Measurements from ENCODE around the gene LIMS2.

DNA sequence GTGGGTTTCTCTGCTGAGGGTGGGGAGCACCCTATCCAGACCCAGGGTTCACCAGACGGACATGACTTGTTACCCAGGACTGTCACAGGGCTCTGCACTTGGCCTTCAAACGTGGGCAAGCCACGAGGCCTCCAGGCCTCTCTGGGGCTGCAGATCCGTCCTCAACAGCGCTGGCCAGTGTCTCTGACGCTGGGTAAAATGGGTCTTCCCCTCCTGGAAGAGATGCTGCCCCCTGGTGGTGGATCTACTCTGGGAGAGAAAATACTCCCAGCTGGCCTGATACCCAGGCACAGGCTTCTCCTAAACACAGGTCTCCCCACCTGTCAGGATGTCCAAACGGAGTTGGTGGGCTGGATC, 25.7 kb downstream of the LIMS2 start:
- TF ChIP-seq, protein P1, sequence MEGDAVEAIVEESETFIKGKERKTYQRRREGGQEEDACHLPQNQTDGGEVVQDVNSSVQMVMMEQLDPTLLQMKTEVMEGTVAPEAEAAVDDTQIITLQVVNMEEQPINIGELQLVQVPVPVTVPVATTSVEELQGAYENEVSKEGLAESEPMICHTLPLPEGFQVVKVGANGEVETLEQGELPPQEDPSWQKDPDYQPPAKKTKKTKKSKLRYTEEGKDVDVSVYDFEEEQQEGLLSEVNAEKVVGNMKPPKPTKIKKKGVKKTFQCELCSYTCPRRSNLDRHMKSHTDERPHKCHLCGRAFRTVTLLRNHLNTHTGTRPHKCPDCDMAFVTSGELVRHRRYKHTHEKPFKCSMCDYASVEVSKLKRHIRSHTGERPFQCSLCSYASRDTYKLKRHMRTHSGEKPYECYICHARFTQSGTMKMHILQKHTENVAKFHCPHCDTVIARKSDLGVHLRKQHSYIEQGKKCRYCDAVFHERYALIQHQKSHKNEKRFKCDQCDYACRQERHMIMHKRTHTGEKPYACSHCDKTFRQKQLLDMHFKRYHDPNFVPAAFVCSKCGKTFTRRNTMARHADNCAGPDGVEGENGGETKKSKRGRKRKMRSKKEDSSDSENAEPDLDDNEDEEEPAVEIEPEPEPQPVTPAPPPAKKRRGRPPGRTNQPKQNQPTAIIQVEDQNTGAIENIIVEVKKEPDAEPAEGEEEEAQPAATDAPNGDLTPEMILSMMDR (IDR thresholded peaks at IDR 0.05), result peak; percentile 29 to 68 (median 52)
- TF ChIP-seq POLR2AphosphoS5 (IDR thresholded peaks at IDR 0.05; ENCODE audit: insufficient read depth in 1 of 2, low read depth in 1 of 2) (no peak), POLR2A (IDR thresholded peaks at IDR 0.05) (no peak)
